Vagina (tissue), 2 donors: Measurements from ENCODE around the gene LAMA2.

Source experiments
- CTCF ChIP-seq, 3 experiments: fragments of 450-650 bp in 2 of 3; fragments of 200-600 bp in 1 of 3; sonication (generic) in 1 of 3; IDR thresholded peaks; one replicate each; pipeline ENCODE4 v1.5.1; 2017 to 2019; ENCODE audit warnings: antibody characterized with exemption in 3 of 3, mild to moderate bottlenecking in 2 of 3, moderate library complexity in 2 of 3
- POLR2A ChIP-seq, 2 donors: fragments of 450-650 bp; IDR thresholded peaks; one replicate each; pipeline ENCODE4 v1.6.1; 2017; ENCODE audit warnings: antibody characterized with exemption in 2 of 2, mild to moderate bottlenecking in 2 of 2, moderate library complexity in 2 of 2
- POLR2AphosphoS5 ChIP-seq, 2 donors: sonication (generic); formaldehyde crosslinking; IDR thresholded peaks; one replicate each; pipeline ENCODE4 v1.9.0; 2017; ENCODE audit warnings: antibody characterized with exemption in 2 of 2, mild to moderate bottlenecking in 2 of 2, low read depth in 1 of 2; ENCODE audit not compliant: insufficient read depth in 1 of 2

GRCh38 chr6:129416337-129416990, 533.5 kb downstream of the LAMA2 start:
- TF ChIP-seq CTCF (IDR thresholded peaks at IDR 0.05) (no peak), POLR2A (IDR thresholded peaks at IDR 0.05) (no peak), POLR2AphosphoS5 (IDR thresholded peaks at IDR 0.05; ENCODE audit: insufficient read depth in 1 of 2, low read depth in 1 of 2) (no peak)
